BLaER1 (cell line): ENCODE data around the gene SHROOM3.

Experiments used
- H3K27ac ChIP-seq: shearing (Covaris generic); formaldehyde crosslinking; 2 replicates; pipeline ENCODE4 v1.8.1; 2022
- H3K27me3 ChIP-seq: shearing (Covaris generic); formaldehyde crosslinking; 2 replicates; pipeline ENCODE4 v1.8.1; 2022
- H3K36me3 ChIP-seq: shearing (Covaris generic); formaldehyde crosslinking; 2 replicates; pipeline ENCODE4 v1.8.1; 2022
- H3K4me1 ChIP-seq: shearing (Covaris generic); formaldehyde crosslinking; 2 replicates; pipeline ENCODE4 v1.8.1; 2022
- H3K4me2 ChIP-seq: shearing (Covaris generic); formaldehyde crosslinking; 2 replicates; pipeline ENCODE4 v1.8.1; 2022
- H3K4me3 ChIP-seq: shearing (Covaris generic); formaldehyde crosslinking; 2 replicates; pipeline ENCODE4 v1.8.1; 2022
- H3K9ac ChIP-seq: shearing (Covaris generic); formaldehyde crosslinking; 2 replicates; pipeline ENCODE4 v1.8.1; 2022
- H3K9me3 ChIP-seq: shearing (Covaris generic); formaldehyde crosslinking; 2 replicates; pipeline ENCODE4 v1.8.1; 2022
- H4K20me1 ChIP-seq: shearing (Covaris generic); formaldehyde crosslinking; 2 replicates; pipeline ENCODE4 v1.8.1; 2022
- Cebpa-rat ChIP-seq: shearing (Covaris generic); IDR thresholded peaks from 2 replicates; pipeline ENCODE4 v1.8.1; 2022

The SHROOM3 gene

GRCh38 chr4:76459291-76459723, 24.3 kb downstream of the SHROOM3 start:
- TF ChIP-seq Cebpa-rat = no peak
- no peaks in the 10 kb centered on the region for H3K36me3 ChIP-seq
- no peak overlapping the region for H3K4me3 ChIP-seq
- no peak overlapping the region for H3K4me2 ChIP-seq
- H3K4me1 ChIP-seq = no peaks in the 10 kb centered on the region
- peaks cover 16% of the 10 kb centered on the region for H3K9me3 ChIP-seq
- no peak overlapping the region for H3K27ac ChIP-seq
- H3K9ac ChIP-seq = no peak overlapping the region
- no peaks in the 10 kb centered on the region for H4K20me1 ChIP-seq
- H3K27me3 ChIP-seq = no peaks in the 10 kb centered on the region

DNA sequence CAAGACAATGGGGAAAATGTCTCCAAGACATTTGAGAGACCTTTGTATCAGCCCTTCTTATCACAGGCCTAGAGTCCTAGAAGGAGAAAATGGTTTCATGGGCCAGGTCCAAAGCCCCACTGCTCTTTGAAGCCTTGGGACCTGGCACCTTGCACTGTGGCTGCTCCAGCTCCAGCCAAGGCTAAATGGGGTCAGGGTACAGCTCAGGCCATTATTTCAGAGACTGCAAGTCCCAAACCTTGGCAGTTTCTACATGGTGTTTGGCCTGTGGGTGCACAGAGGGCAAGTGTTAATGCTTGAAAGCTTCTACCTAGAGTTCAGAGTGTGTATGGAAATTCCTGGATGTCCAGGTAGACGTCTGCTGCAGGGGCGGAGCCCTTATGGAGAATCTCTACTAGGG, 28.5 kb downstream of the SHROOM3 start:
- no peak overlapping the region for H3K9ac ChIP-seq
- H3K4me1 ChIP-seq = no peaks in the 10 kb centered on the region
- H3K4me3 ChIP-seq = no peak overlapping the region
- TF ChIP-seq Cebpa-rat = no peak
- no peaks in the 10 kb centered on the region for H3K27me3 ChIP-seq
- no peak overlapping the region for H3K4me2 ChIP-seq
- H3K36me3 ChIP-seq = no peaks in the 10 kb centered on the region
- H3K27ac ChIP-seq = no peak overlapping the region
- H4K20me1 ChIP-seq = no peaks in the 10 kb centered on the region
- peaks cover 21% of the 10 kb centered on the region for H3K9me3 ChIP-seq

DNA sequence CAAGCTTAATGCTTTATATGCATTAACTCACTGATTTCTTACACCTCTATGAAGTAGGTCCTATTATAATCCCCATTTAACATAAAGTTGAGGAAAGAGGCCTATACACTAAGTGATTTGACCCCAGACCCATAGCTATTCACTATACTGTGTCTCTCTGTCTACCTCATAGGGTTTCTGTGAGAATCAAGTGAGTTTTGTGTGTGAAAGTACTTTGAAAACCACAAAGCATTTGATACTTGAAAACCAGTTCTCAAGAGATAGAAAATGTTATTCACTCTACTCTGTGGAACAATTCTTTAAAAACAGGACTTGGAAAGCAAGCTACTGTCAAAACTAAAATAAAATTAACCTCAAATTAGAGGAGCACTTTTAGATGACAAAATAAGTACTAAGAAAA, 35.0 kb downstream of the SHROOM3 start:
- Histone ChIP-seq H4K20me1 (no peaks in the 10 kb centered on the region), H3K9me3 (no peaks in the 10 kb centered on the region; the same call in 1 of the 2 replicates), H3K4me2 (no peak overlapping the region), H3K36me3 (no peaks in the 10 kb centered on the region), H3K27me3 (no peaks in the 10 kb centered on the region), H3K4me1 (no peaks in the 10 kb centered on the region), H3K9ac (no peak overlapping the region), H3K27ac (no peak overlapping the region), H3K4me3 (no peak overlapping the region)
- no peak for TF ChIP-seq Cebpa-rat

GRCh38 chr4:76470532-76470931, 35.5 kb downstream of the SHROOM3 start:
- Histone ChIP-seq H3K4me3 (no peak overlapping the region), H3K4me1 (no peaks in the 10 kb centered on the region), H3K27ac (no peak overlapping the region), H3K9me3 (no peaks in the 10 kb centered on the region), H4K20me1 (no peaks in the 10 kb centered on the region), H3K9ac (no peak overlapping the region), H3K4me2 (no peak overlapping the region), H3K36me3 (no peaks in the 10 kb centered on the region), H3K27me3 (no peaks in the 10 kb centered on the region)
- no peak for TF ChIP-seq Cebpa-rat

DNA sequence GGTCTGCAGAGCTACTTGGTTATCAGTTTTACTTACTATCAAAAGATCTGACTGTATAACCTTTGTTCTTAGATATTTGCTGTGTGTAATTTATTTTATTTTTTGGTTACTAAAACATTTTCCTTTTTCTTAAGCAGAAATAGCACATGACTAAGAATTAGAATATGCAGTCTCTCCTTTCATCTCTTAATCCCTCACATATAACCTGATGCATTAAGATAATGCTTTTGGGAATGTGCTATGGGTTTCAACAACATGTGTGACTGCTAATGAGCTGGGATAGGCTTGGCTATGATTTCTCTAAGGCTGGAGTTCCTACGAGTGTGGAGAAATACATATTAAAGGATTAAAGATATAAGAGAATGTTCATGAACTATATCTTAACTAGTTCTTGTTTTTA, 41.5 kb downstream of the SHROOM3 start:
- no peak overlapping the region for H3K4me3 ChIP-seq
- no peak overlapping the region for H3K4me2 ChIP-seq
- no peak overlapping the region for H3K27ac ChIP-seq
- TF ChIP-seq Cebpa-rat = no peak
- no peaks in the 10 kb centered on the region for H3K36me3 ChIP-seq
- H3K4me1 ChIP-seq = no peaks in the 10 kb centered on the region
- peaks cover 8% of the 10 kb centered on the region for H3K9me3 ChIP-seq
- H3K9ac ChIP-seq = no peak overlapping the region
- no peaks in the 10 kb centered on the region for H3K27me3 ChIP-seq
- H4K20me1 ChIP-seq = no peaks in the 10 kb centered on the region

GRCh38 chr4:76484654-76485053, 49.6 kb downstream of the SHROOM3 start:
- Histone ChIP-seq H4K20me1 (no peaks in the 10 kb centered on the region), H3K9ac (no peak overlapping the region), H3K27me3 (no peaks in the 10 kb centered on the region), H3K4me1 (peaks cover 10% of the 10 kb centered on the region), H3K27ac (no peak overlapping the region), H3K36me3 (no peaks in the 10 kb centered on the region), H3K4me2 (no peak overlapping the region), H3K9me3 (no peaks in the 10 kb centered on the region), H3K4me3 (no peak overlapping the region)
- no peak for TF ChIP-seq Cebpa-rat

- no peaks in the 10 kb centered on the region for H4K20me1 ChIP-seq
- no peak overlapping the region for H3K4me3 ChIP-seq
- H3K9ac ChIP-seq = no peak overlapping the region
- peaks cover 7% of the 10 kb centered on the region; the same call in 1 of the 2 replicates for H3K9me3 ChIP-seq
- H3K4me2 ChIP-seq = no peak overlapping the region
- peaks cover 13% of the 10 kb centered on the region for H3K4me1 ChIP-seq
- no peaks in the 10 kb centered on the region for H3K36me3 ChIP-seq
- no peaks in the 10 kb centered on the region for H3K27me3 ChIP-seq
- no peak overlapping the region for H3K27ac ChIP-seq
- no peak for TF ChIP-seq Cebpa-rat
Measured at GRCh38 chr4:76485450-76485849, 50.4 kb downstream of the SHROOM3 start.

DNA sequence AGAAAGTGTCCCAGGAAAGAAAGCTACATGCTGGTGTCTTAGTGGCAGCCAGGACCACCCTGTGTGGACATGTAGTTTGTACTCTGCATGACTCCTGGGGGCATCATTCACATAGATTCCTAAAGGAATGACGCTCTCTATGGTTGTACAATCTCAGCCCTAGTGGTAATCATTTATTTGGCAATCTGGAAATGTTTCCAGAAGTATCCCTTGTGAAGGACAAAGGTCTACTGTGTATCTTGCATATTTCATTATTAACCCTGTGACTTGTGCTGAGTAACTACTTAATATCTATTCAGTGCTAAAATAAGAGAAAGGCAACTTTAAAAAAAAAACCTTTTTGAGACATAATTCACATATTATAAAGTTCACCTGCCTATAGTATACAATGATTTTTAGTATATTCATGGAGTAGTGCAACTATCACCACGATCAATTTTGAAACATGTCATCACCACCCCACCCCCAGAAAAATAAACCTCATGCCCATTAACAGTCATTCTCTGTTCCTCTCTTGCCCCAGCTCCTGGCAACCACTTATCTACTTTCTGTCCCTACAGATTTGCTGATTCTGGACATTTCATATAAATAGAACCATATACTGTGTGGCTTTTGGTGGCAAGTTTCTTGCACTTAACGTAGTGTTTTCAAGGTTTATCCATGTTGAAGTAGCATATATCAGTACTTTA, 51.7 kb downstream of the SHROOM3 start:
- no peak overlapping the region for H3K4me3 ChIP-seq
- H3K27ac ChIP-seq = no peak overlapping the region
- no peaks in the 10 kb centered on the region for H4K20me1 ChIP-seq

GRCh38 chr4:76487621-76488020, 52.6 kb downstream of the SHROOM3 start:
- Histone ChIP-seq H3K9ac (no peak overlapping the region), H3K27ac (no peak overlapping the region)

More for the DNA sequence above, 51.7 kb downstream of the SHROOM3 start:
- no peak overlapping the region for H3K4me2 ChIP-seq
- H3K9me3 ChIP-seq = peaks cover 8% of the 10 kb centered on the region; the same call in 1 of the 2 replicates
- peaks cover 13% of the 10 kb centered on the region for H3K4me1 ChIP-seq
- H3K9ac ChIP-seq = no peak overlapping the region
- no peak for TF ChIP-seq Cebpa-rat
- H3K36me3 ChIP-seq = no peaks in the 10 kb centered on the region
- no peaks in the 10 kb centered on the region for H3K27me3 ChIP-seq

DNA sequence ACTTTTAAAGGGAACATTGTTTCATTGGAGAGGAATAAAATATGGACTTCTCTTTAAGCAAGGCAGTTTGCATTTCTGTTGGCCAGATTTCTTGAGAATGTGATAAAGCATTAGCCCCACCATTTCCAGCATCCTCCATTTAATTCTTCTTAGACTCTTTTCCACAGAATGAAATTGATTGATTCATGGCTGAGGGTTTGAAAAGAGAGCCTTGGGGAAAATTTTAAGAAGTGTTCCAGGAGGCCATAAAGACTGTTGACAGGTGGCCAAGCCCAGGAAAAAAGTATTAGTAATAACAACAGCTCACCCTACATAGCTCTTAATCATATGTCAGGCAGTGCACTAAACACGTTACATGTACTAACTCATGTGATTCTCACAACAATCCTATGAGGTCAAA, 53.4 kb downstream of the SHROOM3 start:
- H3K9ac ChIP-seq = no peak overlapping the region
- no peak overlapping the region for H3K27ac ChIP-seq
- H3K9me3 ChIP-seq = peaks cover 8% of the 10 kb centered on the region; the same call in 1 of the 2 replicates
- H3K27me3 ChIP-seq = no peaks in the 10 kb centered on the region
- H3K4me2 ChIP-seq = no peak overlapping the region
- peaks cover 13% of the 10 kb centered on the region for H3K4me1 ChIP-seq
- H3K36me3 ChIP-seq = no peaks in the 10 kb centered on the region
- no peak overlapping the region for H3K4me3 ChIP-seq
- TF ChIP-seq Cebpa-rat = no peak
- H4K20me1 ChIP-seq = no peaks in the 10 kb centered on the region

More at GRCh38 chr4:76487621-76488020, 52.6 kb downstream of the SHROOM3 start:
- Histone ChIP-seq H3K36me3 (no peaks in the 10 kb centered on the region), H4K20me1 (no peaks in the 10 kb centered on the region), H3K4me1 (peaks cover 13% of the 10 kb centered on the region), H3K9me3 (peaks cover 8% of the 10 kb centered on the region; the same call in 1 of the 2 replicates), H3K27me3 (no peaks in the 10 kb centered on the region), H3K4me2 (no peak overlapping the region), H3K4me3 (no peak overlapping the region)
- TF ChIP-seq Cebpa-rat = no peak
